ENCODE data around the gene CYP2J2.
"Not testable (repeated sequence)": the region's sequence is repeated elsewhere in the genome, so short reads cannot be mapped to it uniquely, and the experiment has no call there.

Gene CYP2J2

DNA sequence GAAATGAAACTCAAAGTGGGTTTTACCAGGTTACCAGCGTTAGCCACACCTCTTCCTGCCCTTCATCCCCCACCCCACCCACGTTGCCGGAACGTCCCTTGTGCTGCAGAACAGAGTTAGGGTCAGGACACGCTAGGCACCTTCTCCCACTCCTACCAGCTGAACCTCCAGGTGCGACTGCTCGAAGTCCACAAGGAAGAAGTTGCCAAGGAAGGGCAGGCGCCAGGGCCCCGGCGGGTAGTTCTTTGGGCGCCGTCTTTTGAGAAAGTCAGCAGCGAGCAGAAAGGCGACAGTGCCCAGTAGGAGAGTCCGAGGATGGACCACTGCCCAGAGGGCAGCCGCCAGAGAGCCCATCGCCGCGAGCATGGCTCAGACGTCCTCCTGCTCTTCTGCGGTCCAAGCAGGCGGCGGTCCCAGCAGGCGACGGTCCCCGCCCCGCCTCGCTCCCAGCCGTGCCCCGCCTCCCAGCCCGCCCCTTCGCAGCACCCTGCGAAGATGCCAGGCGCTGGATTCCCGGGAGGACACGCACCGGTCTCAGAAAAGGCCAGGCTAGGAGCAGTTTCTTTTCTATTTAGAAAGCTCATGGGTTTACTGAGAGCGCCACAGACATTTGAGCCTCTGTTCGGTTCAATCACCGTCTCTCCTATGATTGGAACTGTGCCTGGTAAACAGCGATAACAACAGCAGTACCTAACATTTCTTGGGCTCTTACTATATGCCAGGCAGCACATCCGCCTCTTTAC lies at the start of gene CYP2J2:
TSS of gene CYP2J2 (minus strand) at position 393 of the 743 bp plus-strand sequence. CDS start at position 366, 27 bp downstream.
- no peak for TF ChIP-seq GATA1 (IDR thresholded peaks at IDR 0.05; ENCODE audit: low read depth, low read length)
- no peak for TF ChIP-seq POLR2A (IDR thresholded peaks at IDR 0.05; ENCODE audit: low read length)
- peak in 1 of 2 experiments; percentile 2 for DNase-seq

DNA sequence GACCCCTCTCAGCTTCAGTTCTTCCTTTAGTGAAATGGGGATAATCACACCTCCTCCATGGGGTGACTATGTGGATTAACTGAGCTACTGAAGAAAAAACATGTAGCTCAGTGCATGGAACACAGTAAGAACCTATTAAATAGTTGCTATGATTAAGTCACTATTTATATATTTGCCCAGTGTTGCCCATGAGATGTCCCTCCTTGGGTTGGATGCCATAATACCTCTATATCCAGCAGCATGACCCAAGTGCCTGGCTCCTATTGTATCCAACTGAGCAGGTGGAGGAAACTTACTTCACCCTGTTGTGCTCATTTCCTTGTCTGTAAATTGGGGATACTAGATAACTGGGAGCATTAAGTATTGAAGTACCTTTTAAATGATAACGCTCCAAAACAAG lies 47.1 kb upstream of the CYP2J2 start:
- no peak for TF ChIP-seq POLR2A (IDR thresholded peaks at IDR 0.05; ENCODE audit: low read length)
- no peak for TF ChIP-seq GATA1 (IDR thresholded peaks at IDR 0.05; ENCODE audit: low read depth, low read length)
- no peak for DNase-seq

- DNase-seq, result no peak
- TF ChIP-seq POLR2A (IDR thresholded peaks at IDR 0.05; ENCODE audit: low read length), result no peak
- no peak for TF ChIP-seq GATA1 (IDR thresholded peaks at IDR 0.05; ENCODE audit: low read depth, low read length)
Observed at GRCh38 chr1:59972216-59972927, 45.8 kb upstream of the CYP2J2 start.

DNA sequence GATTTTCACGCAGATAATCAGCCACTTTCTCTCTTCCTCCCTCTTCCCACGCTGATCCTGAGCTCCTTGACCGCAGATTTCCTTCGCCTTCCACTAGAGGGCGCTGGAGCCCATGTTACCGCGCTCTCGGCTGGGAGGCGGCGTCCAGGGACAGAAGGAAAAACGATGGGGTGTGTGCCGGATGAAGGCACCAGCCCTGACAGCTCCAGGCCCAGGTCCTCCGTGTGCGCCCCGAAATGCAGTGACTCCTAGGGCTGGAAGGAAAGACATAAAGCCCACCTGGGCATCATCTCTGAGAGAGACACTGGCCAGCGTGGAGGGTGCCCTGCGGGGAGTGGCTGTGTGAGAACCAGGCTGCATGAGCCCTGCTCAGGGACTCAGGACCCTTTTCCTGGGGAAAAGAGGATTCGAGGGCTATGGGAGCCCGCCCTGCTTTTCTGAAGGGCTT lies 44.9 kb upstream of the CYP2J2 start:
- peak; percentile 45 to 72 for DNase-seq
- TF ChIP-seq GATA1 (IDR thresholded peaks at IDR 0.05; ENCODE audit: low read depth, low read length), result no peak
- TF ChIP-seq POLR2A (IDR thresholded peaks at IDR 0.05; ENCODE audit: low read length), result no peak

DNA sequence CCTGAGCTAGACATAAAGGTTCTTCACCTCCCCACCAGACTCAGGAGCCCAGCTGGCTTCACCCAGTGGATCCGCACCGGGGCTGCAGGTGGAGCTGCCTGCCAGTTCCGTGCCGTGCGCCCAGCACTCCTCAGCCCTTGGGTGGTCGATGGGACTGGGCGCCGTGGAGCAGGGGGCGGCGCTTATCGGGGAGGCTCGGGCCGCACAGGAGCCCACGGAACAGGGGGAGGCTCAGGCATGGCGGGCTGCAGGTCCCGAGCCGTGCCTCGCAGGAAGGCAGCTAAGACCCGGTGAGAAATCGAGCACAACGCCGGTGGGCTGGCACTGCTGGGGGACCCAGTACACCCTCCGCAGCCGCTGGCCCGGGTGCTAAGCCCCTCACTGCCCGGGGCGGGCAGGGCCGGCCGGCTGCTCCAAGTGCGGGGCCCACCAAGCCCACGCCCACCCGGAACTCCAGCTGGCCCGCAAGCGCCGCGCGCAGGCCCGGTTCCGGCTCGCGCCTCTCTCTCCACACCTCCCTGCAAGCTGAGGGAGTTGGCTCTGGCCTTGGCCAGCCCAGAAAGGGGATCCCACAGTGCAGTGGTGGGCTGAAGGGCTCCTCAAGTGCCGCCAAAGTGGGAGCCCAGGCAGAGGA lies 43.1 kb upstream of the CYP2J2 start:
- DNase-seq, result not testable (repeated sequence)

- not testable (repeated sequence) for DNase-seq
Observed at GRCh38 chr1:59968746-59969145, 42.2 kb upstream of the CYP2J2 start.

DNA sequence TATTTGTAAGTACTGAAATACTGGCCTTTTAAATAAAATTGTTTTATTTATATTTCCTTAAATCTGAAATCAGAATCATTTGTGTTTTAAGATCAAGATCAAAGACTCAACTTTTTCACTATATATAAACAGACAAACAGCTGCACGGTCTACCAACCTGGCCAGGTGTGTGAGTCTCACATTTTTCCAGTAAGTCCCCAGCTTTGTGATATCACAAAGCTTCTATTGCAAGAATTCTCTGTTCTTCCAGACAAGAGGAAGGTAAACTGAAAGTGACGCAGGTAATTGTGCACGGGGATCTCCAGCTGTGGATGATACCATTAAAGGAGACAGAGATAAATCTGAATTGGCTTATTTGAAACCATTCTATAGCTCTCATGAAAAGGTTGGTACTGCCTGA lies 41.2 kb upstream of the CYP2J2 start:
- TF ChIP-seq POLR2A (IDR thresholded peaks at IDR 0.05; ENCODE audit: low read length) (no peak), GATA1 (IDR thresholded peaks at IDR 0.05; ENCODE audit: low read depth, low read length) (no peak)
- no peak for DNase-seq

- TF ChIP-seq POLR2A (IDR thresholded peaks at IDR 0.05; ENCODE audit: low read length) (no peak), GATA1 (IDR thresholded peaks at IDR 0.05; ENCODE audit: low read depth, low read length) (peak; percentile 29)
- DNase-seq, result peak; percentile 63 to 87
Observed at GRCh38 chr1:59967141-59967697, 40.6 kb upstream of the CYP2J2 start.

DNA sequence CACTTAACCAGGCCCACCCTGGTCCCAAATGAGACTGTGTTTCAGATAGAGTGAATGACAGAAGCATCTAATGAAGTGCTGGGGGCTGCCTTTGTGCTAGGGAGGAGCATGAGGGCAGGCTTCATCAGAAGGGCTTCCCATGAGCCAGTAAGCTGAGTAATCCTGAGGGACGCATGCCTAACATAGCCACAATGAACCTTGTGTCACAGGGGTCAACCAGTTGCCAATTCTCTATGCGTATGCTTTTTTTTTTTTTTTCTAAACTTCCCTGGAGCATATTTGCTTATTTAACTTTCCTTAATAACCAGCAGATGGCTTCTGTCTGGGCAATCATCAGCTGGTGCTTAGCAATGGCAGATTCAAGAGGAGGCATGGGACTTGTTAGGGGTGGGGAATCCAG lies 25.5 kb upstream of the CYP2J2 start:
- TF ChIP-seq GATA1 (IDR thresholded peaks at IDR 0.05; ENCODE audit: low read depth, low read length), result no peak
- no peak for TF ChIP-seq POLR2A (IDR thresholded peaks at IDR 0.05; ENCODE audit: low read length)

DNA sequence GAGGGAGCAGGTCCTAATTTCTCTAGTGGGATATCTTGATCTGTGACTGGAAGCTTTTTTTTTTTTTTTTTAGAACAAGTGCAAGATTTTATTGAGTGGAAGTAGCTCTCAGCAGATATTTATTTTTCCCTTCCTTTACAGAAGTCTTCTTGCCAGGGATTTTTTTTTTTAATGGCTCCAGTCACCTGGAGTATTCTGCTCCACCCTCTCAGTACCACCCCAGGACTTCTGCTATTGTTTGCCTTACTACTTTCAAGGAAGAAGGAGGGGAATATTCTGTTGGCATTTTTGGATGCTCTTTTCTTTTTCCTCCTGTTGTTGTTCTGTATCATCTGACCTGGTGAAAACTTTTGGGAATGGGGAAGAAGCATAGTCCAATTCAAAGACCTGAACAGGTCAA lies 23.1 kb upstream of the CYP2J2 start:
- TF ChIP-seq POLR2A (IDR thresholded peaks at IDR 0.05; ENCODE audit: low read length) (no peak), GATA1 (IDR thresholded peaks at IDR 0.05; ENCODE audit: low read depth, low read length) (no peak)
- DNase-seq, result no peak

More for the DNA sequence above, 25.5 kb upstream of the CYP2J2 start:
- no peak for DNase-seq

DNA sequence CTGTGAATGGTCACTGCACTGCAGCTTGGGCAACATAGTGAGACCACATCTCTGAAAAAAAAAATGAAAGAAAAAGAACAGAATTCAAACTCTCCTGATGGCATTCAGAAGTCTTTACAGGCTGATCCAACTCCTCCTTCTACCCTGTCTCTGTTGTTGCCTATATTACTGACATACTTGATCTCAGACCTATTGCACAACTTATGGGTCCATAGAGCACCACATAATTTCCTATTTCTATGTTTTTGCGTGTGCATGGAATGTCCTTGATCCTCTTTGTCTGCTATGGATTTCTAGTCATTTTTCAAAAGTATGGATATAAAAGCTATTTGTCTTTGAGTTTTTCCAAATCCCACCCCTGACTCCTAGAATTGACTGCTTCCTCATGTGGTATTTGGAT lies 22.4 kb upstream of the CYP2J2 start:
- TF ChIP-seq GATA1 (IDR thresholded peaks at IDR 0.05; ENCODE audit: low read depth, low read length), result no peak
- no peak for TF ChIP-seq POLR2A (IDR thresholded peaks at IDR 0.05; ENCODE audit: low read length)

GRCh38 chr1:59947047-59947938 lies 20.7 kb upstream of the CYP2J2 start:
- peak; percentile 52 to 70 for DNase-seq
- TF ChIP-seq POLR2A (IDR thresholded peaks at IDR 0.05; ENCODE audit: low read length) (no peak), GATA1 (IDR thresholded peaks at IDR 0.05; ENCODE audit: low read depth, low read length) (no peak)

More for the DNA sequence above, 22.4 kb upstream of the CYP2J2 start:
- no peak for DNase-seq

DNA sequence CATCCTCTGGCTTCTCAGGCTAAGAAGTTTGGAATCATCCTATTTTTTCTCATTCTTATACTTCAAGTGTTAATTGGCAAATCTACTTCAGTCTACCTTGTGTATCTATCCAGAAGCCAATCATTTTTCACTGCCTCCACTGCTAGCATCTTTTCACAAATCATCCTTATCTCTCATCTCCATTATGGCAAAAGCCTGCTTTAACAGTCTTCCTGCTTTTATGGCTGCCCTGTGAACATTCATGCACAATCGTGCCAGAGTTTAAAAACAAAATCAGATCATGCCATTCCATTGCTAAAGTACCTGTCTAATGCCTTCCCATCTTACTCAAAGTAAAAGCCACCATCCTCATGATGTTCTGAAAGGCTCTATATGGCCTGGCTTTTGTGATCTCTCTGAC lies 19.2 kb upstream of the CYP2J2 start:
- DNase-seq, result no peak
- TF ChIP-seq GATA1 (IDR thresholded peaks at IDR 0.05; ENCODE audit: low read depth, low read length), result no peak
- TF ChIP-seq POLR2A (IDR thresholded peaks at IDR 0.05; ENCODE audit: low read length), result no peak

All from erythroblast (primary cell).